GM19043 (cell line): Measurements from ENCODE around the gene RNU1-2.
"Not testable (repeated sequence)": the region's sequence is repeated elsewhere in the genome, so short reads cannot be mapped to it uniquely, and the experiment has no call there.

Experiments used
- ATAC-seq: cut with Tn5 transposase; IDR thresholded peaks from one replicate; pipeline ENCODE4 v1.9.1; 2021; ENCODE audit warnings: low read depth; ENCODE audit not compliant: unreplicated experiment

Gene RNU1-2

DNA sequence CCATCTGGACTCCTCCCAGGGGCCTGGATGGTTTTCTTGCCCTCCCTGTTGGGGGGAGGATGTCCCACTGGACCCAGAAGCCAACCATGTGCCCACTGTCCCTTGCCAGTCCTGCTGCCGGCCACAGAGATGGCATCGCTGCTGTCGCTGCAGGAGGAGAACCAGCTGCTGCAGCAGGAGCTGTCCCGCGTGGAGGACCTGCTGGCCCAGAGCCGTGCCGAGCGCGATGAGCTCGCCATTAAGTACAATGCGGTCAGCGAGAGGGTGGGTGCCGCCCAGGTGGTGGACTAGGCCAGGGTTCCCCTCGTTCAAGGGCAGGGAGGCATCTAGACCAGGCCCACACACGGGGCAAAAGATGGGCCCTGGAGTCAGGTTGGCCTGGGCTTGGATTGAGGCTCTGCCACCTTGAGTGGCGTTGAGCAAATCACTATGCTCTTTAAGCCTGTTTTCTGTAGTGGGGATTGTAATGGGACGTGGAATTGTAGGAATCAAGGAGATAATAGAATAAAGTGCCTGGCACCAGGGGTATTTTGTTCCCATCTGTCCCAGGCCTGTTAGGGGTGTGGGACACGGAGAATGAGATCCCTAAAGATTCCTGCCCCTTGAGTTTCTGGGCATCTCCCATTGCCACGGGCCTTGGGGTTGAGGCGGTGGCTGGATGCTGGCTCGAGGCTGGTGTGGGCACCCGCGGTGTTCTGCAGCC lies 28.6 kb downstream of the RNU1-2 start:
- ATAC-seq: no peak

GRCh38 chr1:16924919-16925477 lies 29.2 kb downstream of the RNU1-2 start:
- ATAC-seq: no peak

DNA sequence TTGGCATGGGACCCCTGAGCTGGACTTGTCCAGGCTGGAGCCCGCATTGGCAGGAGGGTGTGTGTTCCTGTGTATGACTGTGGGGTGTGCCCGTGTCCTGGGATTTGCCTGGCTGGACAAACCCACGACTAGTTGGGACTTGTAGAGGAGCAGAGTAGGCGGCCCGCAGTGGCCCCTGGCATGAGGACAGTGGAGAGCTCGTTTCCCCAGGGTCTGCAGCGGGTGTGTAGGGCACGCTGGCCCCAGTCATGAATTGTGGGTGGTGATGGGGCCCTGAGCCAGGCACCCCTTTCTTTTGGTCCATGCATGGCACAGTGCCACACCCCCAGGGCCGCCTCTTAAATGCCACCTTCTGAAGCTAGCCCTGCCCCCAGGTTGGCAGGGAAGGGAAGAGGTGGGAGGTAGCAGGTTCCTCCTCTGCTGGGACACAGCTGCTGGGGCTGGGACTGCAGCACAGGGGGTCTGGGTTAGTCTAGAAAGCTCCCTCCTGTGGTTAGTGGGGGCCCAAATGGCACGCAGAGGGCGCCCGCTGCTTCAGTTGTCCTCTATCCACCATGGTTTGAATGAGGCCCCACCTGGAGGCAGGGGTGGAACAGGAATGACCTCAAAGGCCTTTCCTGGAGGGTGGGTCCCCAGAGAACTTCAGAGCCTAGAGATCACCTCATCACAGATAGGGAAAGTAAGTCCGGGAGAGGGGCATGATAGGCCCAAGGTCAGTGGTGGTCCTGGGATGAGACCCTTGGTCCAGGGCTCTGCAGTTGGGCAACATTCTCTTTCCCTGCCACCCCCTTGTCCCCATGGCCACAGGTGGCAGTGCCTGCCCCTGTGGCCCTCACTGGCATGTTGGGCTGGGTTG lies 30.1 kb downstream of the RNU1-2 start:
- no peak for ATAC-seq

- no peak for ATAC-seq
Observed at GRCh38 chr1:16926491-16927073, 30.8 kb downstream of the RNU1-2 start.

GRCh38 chr1:16927256-16927655 lies 31.5 kb downstream of the RNU1-2 start:
- no peak for ATAC-seq

- ATAC-seq: no peak
Observed at GRCh38 chr1:16927711-16928485, 32.1 kb downstream of the RNU1-2 start.

- ATAC-seq: not testable (repeated sequence)
Observed at GRCh38 chr1:16929146-16930041, 33.6 kb downstream of the RNU1-2 start.

DNA sequence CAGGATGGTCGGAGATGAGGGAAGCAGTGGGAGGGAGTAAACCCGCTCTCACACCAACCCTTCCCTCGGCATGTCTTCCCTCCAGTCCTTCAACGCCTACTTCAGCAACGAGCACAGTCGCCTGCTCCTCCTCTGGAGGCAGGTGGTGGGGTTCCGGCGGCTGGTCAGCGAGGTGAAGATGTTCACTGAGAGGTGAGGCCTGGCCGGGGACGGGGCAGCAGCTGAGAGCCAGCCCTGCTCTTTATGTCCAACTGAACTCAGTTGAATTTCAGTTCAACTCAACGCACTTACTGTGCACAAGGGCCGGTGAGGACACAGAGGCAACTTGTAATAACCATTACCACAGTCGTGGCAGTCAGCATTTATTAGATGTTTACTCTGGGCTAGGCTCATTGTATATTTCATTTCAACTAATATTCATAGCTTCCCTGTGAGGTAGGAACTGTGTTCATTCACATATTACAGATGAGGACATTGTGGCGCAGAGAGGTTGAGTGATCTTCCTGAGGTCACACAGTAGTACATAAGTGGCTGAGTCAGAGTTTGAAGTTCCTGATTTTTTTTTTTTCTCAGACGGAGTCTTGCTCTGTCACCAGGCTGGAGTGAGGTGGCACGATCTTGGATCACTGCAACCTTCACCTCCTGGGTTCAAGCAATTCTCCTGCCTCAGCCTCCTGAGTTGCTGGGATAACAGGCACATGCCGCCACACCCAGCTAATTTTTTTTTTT lies 35.6 kb downstream of the RNU1-2 start:
- not testable (repeated sequence) for ATAC-seq

- ATAC-seq: not testable (repeated sequence)
Observed at GRCh38 chr1:16933945-16934344, 38.2 kb downstream of the RNU1-2 start.

GRCh38 chr1:16936580-16936979 lies 40.8 kb downstream of the RNU1-2 start:
- not testable (repeated sequence) for ATAC-seq

- no peak for ATAC-seq
Observed at GRCh38 chr1:16938351-16939321, 42.9 kb downstream of the RNU1-2 start.

DNA sequence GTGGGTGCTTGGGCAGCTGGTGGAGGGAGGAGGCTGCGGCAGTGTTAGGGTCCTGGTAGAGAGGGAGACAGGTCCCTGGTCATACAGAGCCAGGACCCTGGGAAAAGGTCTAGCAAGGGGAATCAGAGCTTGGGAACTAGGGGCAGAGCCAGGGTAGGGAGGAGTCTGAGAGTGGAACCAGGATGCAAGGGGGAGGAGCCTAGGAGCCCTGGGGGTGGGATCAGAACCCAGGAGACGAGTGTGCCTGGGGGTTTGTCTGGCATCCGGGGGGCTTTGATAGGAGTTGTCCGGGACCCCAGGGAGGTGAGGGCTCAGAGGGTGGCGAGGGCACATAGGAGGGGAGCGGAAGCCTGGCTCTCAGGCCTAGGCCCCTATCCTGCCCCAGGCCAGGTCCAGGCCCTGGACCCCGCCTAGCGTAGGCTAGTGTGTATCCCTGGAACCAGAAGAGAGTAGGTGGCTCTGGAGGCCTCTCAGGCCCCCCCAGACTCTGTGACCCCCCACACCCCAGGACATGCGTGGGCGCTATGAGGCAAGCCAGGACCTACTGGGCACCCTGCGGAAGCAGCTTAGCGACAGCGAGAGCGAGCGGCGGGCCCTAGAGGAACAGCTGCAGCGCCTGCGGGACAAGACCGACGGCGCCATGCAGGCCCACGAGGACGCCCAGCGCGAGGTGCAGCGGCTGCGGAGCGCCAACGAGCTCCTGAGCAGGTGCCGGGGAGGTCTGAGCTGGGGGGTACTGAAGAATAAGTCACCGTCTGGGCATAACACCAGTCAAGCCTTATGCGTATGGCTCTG lies 43.8 kb downstream of the RNU1-2 start:
- not testable (repeated sequence) for ATAC-seq

- ATAC-seq: no peak
Observed at GRCh38 chr1:16944038-16944437, 48.3 kb downstream of the RNU1-2 start.

- ATAC-seq: not testable (repeated sequence)
Observed at GRCh38 chr1:16945512-16945911, 49.7 kb downstream of the RNU1-2 start.
